HepG2 (cell line): Measurements from ENCODE around the gene STX10. TPM values are rescaled to one million over a fixed set of nuclear protein-coding genes. Genes with fewer than 3 reads are reported as not detected.

Experiments used
- AGO1 ChIP-seq: fragments of 200-400 bp; formaldehyde crosslinking; IDR thresholded peaks from 2 replicates; pipeline ENCODE4 v1.6.1; 2017; ENCODE audit warnings: mild to moderate bottlenecking, low read depth, low read length, moderate library complexity; ENCODE audit not compliant: poor library complexity, severe bottlenecking
- ATRX ChIP-seq: sonication (generic); formaldehyde crosslinking; IDR thresholded peaks from 2 replicates; pipeline ENCODE4 v1.4.0; 2020; ENCODE audit warnings: missing genetic modification reagents, borderline replicate concordance
- CCAR2 ChIP-seq: fragments of 200-400 bp; formaldehyde crosslinking; optimal IDR thresholded peaks from 2 replicates; pipeline ENCODE3; 2018; ENCODE audit warnings: low read depth, mild to moderate bottlenecking, low read length, moderate library complexity
- CEBPB ChIP-seq: IDR thresholded peaks from 2 replicates; pipeline ENCODE4 v1.6.1; 2011; ENCODE audit warnings: low read depth, low read length, improper control_type of control experiment, borderline replicate concordance
- GFI1 ChIP-seq: sonication (generic); formaldehyde crosslinking; IDR thresholded peaks from 2 replicates; pipeline ENCODE4 v1.5.0; 2020; ENCODE audit warnings: missing genetic modification reagents, mild to moderate bottlenecking, borderline replicate concordance
- KMT2B ChIP-seq: IDR thresholded peaks from 2 replicates; pipeline ENCODE4 v1.6.1; 2016; ENCODE audit warnings: missing genetic modification reagents, missing compliant biosample characterization
- MLLT10 ChIP-seq: sonication (generic); formaldehyde crosslinking; IDR thresholded peaks from 2 replicates; pipeline ENCODE4 v1.4.0; 2020; ENCODE audit warnings: missing genetic modification reagents
- NBN ChIP-seq: fragments of 450-650 bp; conservative IDR thresholded peaks from 2 replicates; pipeline ENCODE4 v1.6.1; 2017
- NR2F1 ChIP-seq, 2 experiments: fragments of 450-650 bp in 1 of 2; formaldehyde crosslinking in 1 of 2; IDR thresholded peaks; 2 replicates each; pipeline versions ENCODE4 v1.5.0 to v1.6.1; 2016 to 2020; ENCODE audit warnings: mild to moderate bottlenecking in 1 of 2, missing compliant biosample characterization in 1 of 2, missing genetic modification reagents in 1 of 2, moderate library complexity in 1 of 2
- NR3C1 ChIP-seq: sonication (generic); formaldehyde crosslinking; IDR thresholded peaks from 2 replicates; pipeline ENCODE4 v1.4.0; 2020; ENCODE audit warnings: missing genetic modification reagents
- PTBP1 ChIP-seq: fragments of 200-400 bp; formaldehyde crosslinking; IDR thresholded peaks from 2 replicates; pipeline ENCODE4 v1.6.1; 2018; ENCODE audit warnings: low read length, low read depth; ENCODE audit not compliant: poor library complexity, severe bottlenecking
- RBAK ChIP-seq: sonication (generic); formaldehyde crosslinking; IDR thresholded peaks from 2 replicates; pipeline ENCODE4 v1.5.1; 2020; ENCODE audit warnings: mild to moderate bottlenecking, missing genetic modification reagents
- RELA ChIP-seq: sonication (generic); formaldehyde crosslinking; IDR thresholded peaks from 2 replicates; pipeline ENCODE4 v1.4.0; 2020; ENCODE audit warnings: missing genetic modification reagents
- SAFB2 ChIP-seq: sonication (generic); formaldehyde crosslinking; IDR thresholded peaks from 2 replicates; pipeline ENCODE4 v1.5.1; 2020; ENCODE audit warnings: missing genetic modification reagents, low read depth, mild to moderate bottlenecking, borderline replicate concordance
- SNAI1 ChIP-seq: sonication (generic); formaldehyde crosslinking; IDR thresholded peaks from 2 replicates; pipeline ENCODE4 v1.5.0; 2020; ENCODE audit warnings: mild to moderate bottlenecking, missing genetic modification reagents, borderline replicate concordance
- TCF7L2 ChIP-seq: IDR thresholded peaks from 2 replicates; pipeline ENCODE4 v1.6.1; 2011; ENCODE audit warnings: mild to moderate bottlenecking, low read depth, low read length, moderate library complexity
- TFAP4 ChIP-seq: sonication (generic); IDR thresholded peaks from 2 replicates; pipeline ENCODE4 v1.6.1; 2016; ENCODE audit warnings: low read depth, borderline replicate concordance
- YY1 ChIP-seq: IDR thresholded peaks from 2 replicates; pipeline ENCODE4 v1.6.1; 2011; ENCODE audit warnings: low read length, low read depth, moderate library complexity, mild to moderate bottlenecking; ENCODE audit not compliant: insufficient read depth, insufficient replicate concordance
- ZNF367 ChIP-seq: sonication (generic); formaldehyde crosslinking; IDR thresholded peaks from 2 replicates; pipeline ENCODE4 v1.4.0; 2020; ENCODE audit warnings: missing genetic modification reagents, borderline replicate concordance
- ZNF432 ChIP-seq: sonication (generic); formaldehyde crosslinking; IDR thresholded peaks from 2 replicates; pipeline ENCODE4 v1.5.0; 2020; ENCODE audit warnings: missing genetic modification reagents, mild to moderate bottlenecking, borderline replicate concordance
- ZNF451 ChIP-seq: sonication (generic); formaldehyde crosslinking; IDR thresholded peaks from 2 replicates; pipeline ENCODE4 v1.5.0; 2020; ENCODE audit warnings: mild to moderate bottlenecking, missing genetic modification reagents
- ZNF556 ChIP-seq: sonication (generic); formaldehyde crosslinking; IDR thresholded peaks from 2 replicates; pipeline ENCODE4 v1.4.0; 2020; ENCODE audit warnings: mild to moderate bottlenecking, missing genetic modification reagents, borderline replicate concordance
- ZNF737 ChIP-seq: sonication (generic); formaldehyde crosslinking; IDR thresholded peaks from 2 replicates; pipeline ENCODE4 v1.5.0; 2020; ENCODE audit warnings: missing genetic modification reagents, mild to moderate bottlenecking, borderline replicate concordance
- ZNF782 ChIP-seq: sonication (generic); formaldehyde crosslinking; IDR thresholded peaks from 2 replicates; pipeline ENCODE4 v1.4.0; 2020; ENCODE audit warnings: missing genetic modification reagents, mild to moderate bottlenecking, borderline replicate concordance
- polyA plus RNA-seq, 8 experiments: library from polyadenylated mRNA; depleted of rRNA in 3 of 8; stranded (reverse) in 7 of 8; unstranded in 1 of 8; fragments of >200 nt; fragmentation: Illumina TruSeq in 4 of 8; extraction: Trizol in 4 of 8; gene quantifications; 2 replicates each; pipeline versions ENCODE4 v1.2.1 to v1.2.3, GENCODE V29; 2011 to 2016; ENCODE audit warnings: low read depth in 4 of 8, missing spikeins in 1 of 8, mixed read lengths in 1 of 8; ENCODE audit not compliant: insufficient read depth in 1 of 8
- total RNA-seq, 5 experiments: library from RNA; depleted of rRNA; stranded (reverse); fragments of >200 nt; fragmentation: Illumina TruSeq; extraction: Trizol; gene quantifications; 2 replicates each; pipeline ENCODE4 v1.2.3, GENCODE V29; 2016; ENCODE audit warnings: low read depth in 1 of 5

STX10 gene
- total and polyA plus RNA-seq, 2 of the 13 experiments (the other 11 are each of a cell fraction or from before 2014, with no cell fraction given) = 47.9 to 66.4 TPM

GRCh38 chr19:13116282-13117175 lies 33.6 kb downstream of the STX10 start, which contains the start of gene TRMT1 (continued):
- TF ChIP-seq ATRX (no peak), RBAK (CRISPR knock-in tag) (no peak), YY1 (peak; percentile 99), ZNF367 (CRISPR knock-in tag) (no peak), SAFB2 (CRISPR knock-in tag) (no peak), TFAP4 (no peak), ZNF737 (CRISPR knock-in tag) (no peak), CEBPB (no peak), MLLT10 (CRISPR knock-in tag) (no peak), ZNF556 (CRISPR knock-in tag) (peak; percentile 82; the same call in 1 of the 2 replicates), NR2F1 (CRISPR knock-in tag; IDR thresholded peaks at IDR 0.05) (no peak), SNAI1 (CRISPR knock-in tag) (no peak), PTBP1 (peak; percentile 59), GFI1 (CRISPR knock-in tag) (peak; percentile 47), ZNF451 (CRISPR knock-in tag) (no peak), NBN (no peak), CCAR2 (peak; percentile 81), RELA (CRISPR knock-in tag) (no peak), AGO1 (no peak), ZNF432 (no peak), TCF7L2 (no peak), ZNF782 (CRISPR knock-in tag) (no peak; the same call in 1 of the 2 replicates), KMT2B (CRISPR knock-in tag) (peak; percentile 82), NR3C1 (CRISPR knock-in tag) (no peak)
